Hepatocyte (in vitro differentiated cells): Measurements from ENCODE around the gene WDR72.

Experiments used
- CTCF ChIP-seq: fragments of 200-600 bp; sonication (generic); IDR thresholded peaks from 2 replicates; pipeline ENCODE4 v1.5.1; 2016; ENCODE audit warnings: antibody characterized with exemption, mild to moderate bottlenecking; ENCODE audit not compliant: poor library complexity
- EZH2phosphoT487 ChIP-seq: fragments of 200-600 bp; sonication (generic); IDR thresholded peaks from one replicate; pipeline ENCODE4 v1.6.1; 2018; ENCODE audit warnings: antibody characterized with exemption, mild to moderate bottlenecking, low read depth, moderate library complexity; ENCODE audit not compliant: unreplicated experiment, severe bottlenecking

GRCh38 chr15:53580366-53580765 is 179.1 kb downstream of the WDR72 start:
- TF ChIP-seq CTCF (no peak), EZH2phosphoT487 (no peak)
